Loucy (cell line): Measurements from ENCODE around the gene SLC22A17.
"Not testable (repeated sequence)": the region's sequence is repeated elsewhere in the genome, so short reads cannot be mapped to it uniquely, and the experiment has no call there.

ENCODE experiments used
- CTCF ChIP-seq: fragments of 200-600 bp; sonication (generic); conservative IDR thresholded peaks from 2 replicates; pipeline ENCODE4 v1.5.1; 2014; ENCODE audit warnings: mild to moderate bottlenecking, antibody characterized with exemption, low read length
- EZH2phosphoT487 ChIP-seq: fragments of 200-600 bp; IDR thresholded peaks from 2 replicates; pipeline ENCODE4 v1.6.1; 2018; ENCODE audit warnings: antibody characterized with exemption, mild to moderate bottlenecking, moderate library complexity, borderline replicate concordance

- not testable (repeated sequence) for TF ChIP-seq CTCF, EZH2phosphoT487
Observed at GRCh38 chr14:23389871-23390270, 37.2 kb upstream of the SLC22A17 start.
